ENCODE measurements around the gene ATP11A. TPM values are rescaled to one million over a fixed set of nuclear protein-coding genes. Genes with fewer than 3 reads are reported as not detected.

ATP11A gene
- total RNA-seq, 1 experiment from 2014 or later = 8.7 TPM

- H3K9me3 ChIP-seq (ENCODE audit: low read length) = no peaks in the 10 kb centered on the region
- H3K9me2 ChIP-seq (replicated peaks; ENCODE audit: low read length) = no peaks in the 10 kb centered on the region
- H4K20me1 ChIP-seq (ENCODE audit: low read length) = no peaks in the 10 kb centered on the region
- no peaks in the 10 kb centered on the region for H3K36me3 ChIP-seq (ENCODE audit: low read depth, low read length)
- H3K27ac ChIP-seq (ENCODE audit: low read length) = no peak overlapping the region
- TF ChIP-seq CTCF (conservative IDR thresholded peaks at IDR 0.05; ENCODE audit: low read depth, low read length) (no peak), EZH2 (IDR thresholded peaks at IDR 0.05; ENCODE audit: low read length, unreplicated experiment) (no peak), EZH2phosphoT487 (IDR thresholded peaks at IDR 0.05; ENCODE audit: borderline replicate concordance, low read length) (no peak)
- ChIA-PET CTCF (no interaction called here), POLR2A (ENCODE audit: unreplicated experiment) (no interaction called here)
- no TSS peak for BruUV-seq (replicated peaks)
- no peak overlapping the region for H3K4me2 ChIP-seq (ENCODE audit: low read length)
- H3K4me3 ChIP-seq (ENCODE audit: low read length) = no peak overlapping the region
- intact Hi-C loops (cut with micrococcal nuclease) = no loop called here
- H3K79me2 ChIP-seq (ENCODE audit: low read length) = no peaks in the 10 kb centered on the region
- H3K27me3 ChIP-seq (ENCODE audit: low read length) = no peaks in the 10 kb centered on the region
- no peak for DNase-seq
- no peaks in the 10 kb centered on the region for H3F3A ChIP-seq (ENCODE audit: low read length, unreplicated experiment)
- no peak overlapping the region for H2AFZ ChIP-seq (ENCODE audit: low read length)
- H3K9ac ChIP-seq (ENCODE audit: low read length) = no peak overlapping the region
- no peaks in the 10 kb centered on the region for H3K4me1 ChIP-seq (ENCODE audit: insufficient read depth, low read length)
- no peak for ATAC-seq
Observed at GRCh38 chr13:112670864-112671263, 19.0 kb upstream of the ATP11A start.

GRCh38 chr13:112671359-112671758 is 18.5 kb upstream of the ATP11A start:
- Histone ChIP-seq H3K9ac (ENCODE audit: low read length) (no peak overlapping the region), H3K27me3 (ENCODE audit: low read length) (no peaks in the 10 kb centered on the region), H2AFZ (ENCODE audit: low read length) (no peak overlapping the region), H3K4me3 (ENCODE audit: low read length) (no peak overlapping the region), H3K36me3 (ENCODE audit: low read depth, low read length) (no peaks in the 10 kb centered on the region), H3K79me2 (ENCODE audit: low read length) (no peaks in the 10 kb centered on the region), H3K9me3 (ENCODE audit: low read length) (no peaks in the 10 kb centered on the region), H3K9me2 (replicated peaks; ENCODE audit: low read length) (no peaks in the 10 kb centered on the region), H3K4me2 (ENCODE audit: low read length) (no peak overlapping the region), H3K4me1 (ENCODE audit: insufficient read depth, low read length) (no peaks in the 10 kb centered on the region), H3F3A (ENCODE audit: low read length, unreplicated experiment) (no peaks in the 10 kb centered on the region), H4K20me1 (ENCODE audit: low read length) (no peaks in the 10 kb centered on the region), H3K27ac (ENCODE audit: low read length) (no peak overlapping the region)
- CTCF ChIA-PET = no interaction called here
- ATAC-seq = no peak
- POLR2A ChIA-PET (ENCODE audit: unreplicated experiment) = no interaction called here
- intact Hi-C loops (cut with micrococcal nuclease) = no loop called here
- TF ChIP-seq CTCF (conservative IDR thresholded peaks at IDR 0.05; ENCODE audit: low read depth, low read length) = no peak
- no peak for TF ChIP-seq EZH2phosphoT487 (IDR thresholded peaks at IDR 0.05; ENCODE audit: borderline replicate concordance, low read length)
- no peak for TF ChIP-seq EZH2 (IDR thresholded peaks at IDR 0.05; ENCODE audit: low read length, unreplicated experiment)
- DNase-seq = no peak
- BruUV-seq (replicated peaks) = no TSS peak

GRCh38 chr13:112672651-112673284 is 17.1 kb upstream of the ATP11A start:
- ATAC-seq = no peak
- H3K9me3 ChIP-seq (ENCODE audit: low read length) = no peaks in the 10 kb centered on the region
- no peak overlapping the region for H3K4me3 ChIP-seq (ENCODE audit: low read length)
- intact Hi-C loops (cut with micrococcal nuclease) = no loop called here
- no peaks in the 10 kb centered on the region for H3K4me1 ChIP-seq (ENCODE audit: insufficient read depth, low read length)
- TF ChIP-seq CTCF (conservative IDR thresholded peaks at IDR 0.05; ENCODE audit: low read depth, low read length) (no peak), EZH2 (IDR thresholded peaks at IDR 0.05; ENCODE audit: low read length, unreplicated experiment) (no peak), EZH2phosphoT487 (IDR thresholded peaks at IDR 0.05; ENCODE audit: borderline replicate concordance, low read length) (no peak)
- H4K20me1 ChIP-seq (ENCODE audit: low read length) = no peaks in the 10 kb centered on the region
- CTCF ChIA-PET = no interaction called here
- POLR2A ChIA-PET (ENCODE audit: unreplicated experiment) = no interaction called here
- no peak overlapping the region for H2AFZ ChIP-seq (ENCODE audit: low read length)
- H3F3A ChIP-seq (ENCODE audit: low read length, unreplicated experiment) = no peaks in the 10 kb centered on the region
- H3K36me3 ChIP-seq (ENCODE audit: low read depth, low read length) = no peaks in the 10 kb centered on the region
- H3K27ac ChIP-seq (ENCODE audit: low read length) = no peak overlapping the region
- no peak for DNase-seq
- no peak overlapping the region for H3K4me2 ChIP-seq (ENCODE audit: low read length)
- no peaks in the 10 kb centered on the region for H3K27me3 ChIP-seq (ENCODE audit: low read length)
- BruUV-seq (replicated peaks) = no TSS peak
- H3K9ac ChIP-seq (ENCODE audit: low read length) = no peak overlapping the region
- H3K79me2 ChIP-seq (ENCODE audit: low read length) = no peaks in the 10 kb centered on the region
- no peaks in the 10 kb centered on the region for H3K9me2 ChIP-seq (replicated peaks; ENCODE audit: low read length)
